Smooth muscle cell (in vitro differentiated cells): ENCODE results near the gene NALCN. TPM values are rescaled to one million over a fixed set of nuclear protein-coding genes. Genes with fewer than 3 reads are reported as not detected.

ENCODE experiments used
- DNase-seq: peaks from one replicate; lab custom pipeline; 2025; ENCODE audit not compliant: unreplicated experiment; lab: John Stamatoyannopoulos, UW
- H2AFZ ChIP-seq: fragments of 200-600 bp; sonication (generic); 2 replicates; pipeline ENCODE4 v1.6.0; 2016; ENCODE audit warnings: antibody characterized with exemption, low read depth, mild to moderate bottlenecking
- H3F3A ChIP-seq: fragments of 200-600 bp; sonication (generic); 2 replicates; pipeline ENCODE4 v1.6.0; 2017; ENCODE audit warnings: antibody characterized with exemption, low read depth
- H3K27ac ChIP-seq: fragments of 200-600 bp; sonication (generic); 2 replicates; pipeline ENCODE4 v1.5.1; 2016; ENCODE audit warnings: low read depth, mild to moderate bottlenecking
- H3K27me3 ChIP-seq: fragments of 200-600 bp; sonication (generic); 2 replicates; pipeline ENCODE4 v1.6.1; 2016; ENCODE audit warnings: low read depth, mild to moderate bottlenecking
- H3K36me3 ChIP-seq: fragments of 200-600 bp; sonication (generic); 2 replicates; pipeline ENCODE4 v1.5.1; 2016; ENCODE audit warnings: low read depth
- H3K4me1 ChIP-seq: fragments of 200-600 bp; sonication (generic); 2 replicates; pipeline ENCODE4 v1.5.1; 2016; ENCODE audit warnings: low read depth
- H3K4me2 ChIP-seq: fragments of 200-600 bp; sonication (generic); 2 replicates; pipeline ENCODE4 v1.6.0; 2016; ENCODE audit warnings: mild to moderate bottlenecking
- H3K4me3 ChIP-seq: fragments of 200-600 bp; sonication (generic); 2 replicates; pipeline ENCODE4 v1.5.1; 2016; ENCODE audit warnings: mild to moderate bottlenecking
- H3K79me2 ChIP-seq: fragments of 200-600 bp; sonication (generic); 2 replicates; pipeline ENCODE4 v1.6.0; 2016; ENCODE audit warnings: low read depth, mild to moderate bottlenecking
- H3K9ac ChIP-seq: fragments of 200-600 bp; sonication (generic); 2 replicates; pipeline ENCODE4 v1.6.0; 2016; ENCODE audit warnings: low read depth
- H3K9me3 ChIP-seq: fragments of 200-600 bp; sonication (generic); replicated peaks from 2 replicates; pipeline ENCODE4 v1.5.1; 2016; ENCODE audit warnings: low read depth
- H4K20me1 ChIP-seq: fragments of 200-600 bp; sonication (generic); 2 replicates; pipeline ENCODE4 v1.6.0; 2016; ENCODE audit warnings: low read depth
- WGBS: methylation state at CpG from one replicate; pipeline ENCODE4 v1.1.7; 2016; ENCODE audit warnings: low lambda C conversion rate; 5-methylcytosine and 5-hydroxymethylcytosine counted together
- polyA plus RNA-seq: library from polyadenylated mRNA; unstranded; fragments of >200 nt; fragmentation: Nextera tagmentation; extraction: Ambion mirVana; gene quantifications from 2 replicates; pipeline ENCODE4 v1.2.1, GENCODE V29; 2016
- total RNA-seq: library from RNA; depleted of rRNA; stranded (reverse); fragments of >200 nt; gene quantifications from 2 replicates; pipeline ENCODE4 v1.2.3, GENCODE V29; 2014
- TF ChIP-seq, protein P1 (sequence below): fragments of 200-600 bp; sonication (generic); IDR thresholded peaks from 2 replicates; pipeline ENCODE4 v1.5.1; 2017; ENCODE audit warnings: borderline replicate concordance, mild to moderate bottlenecking, antibody characterized with exemption; ENCODE audit not compliant: insufficient read depth, poor library complexity, severe bottlenecking

Gene NALCN
- total and polyA plus RNA-seq, 2 experiments from 2014 or later, result 4.1 to 6.0 TPM

DNA sequence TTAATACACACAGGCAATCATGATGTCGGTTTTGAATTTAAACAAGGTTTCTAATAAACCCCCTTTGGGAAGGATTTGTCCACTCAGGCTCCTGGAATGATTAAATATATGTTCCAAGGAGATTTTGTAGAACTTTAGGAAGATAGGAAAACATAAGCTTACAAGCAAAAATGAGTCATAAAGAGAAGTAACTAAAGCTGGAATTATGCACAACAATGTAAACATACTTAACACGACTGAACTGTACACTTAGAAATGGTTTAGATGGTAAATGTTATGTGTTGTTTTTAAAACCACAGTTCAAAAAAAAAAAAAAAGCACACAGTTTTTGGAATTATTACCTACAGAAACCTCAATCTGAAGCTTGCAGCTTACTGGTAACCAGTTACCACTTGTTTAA, 304.4 kb downstream of the NALCN start:
- WGBS, result 36% methylated on average over 2 of the region's 2 CpGs
- H3K4me3 ChIP-seq, result no peak overlapping the region
- no peak for DNase-seq
- no peaks in the 10 kb centered on the region for H3F3A ChIP-seq
- H3K79me2 ChIP-seq, result no peaks in the 10 kb centered on the region
- TF ChIP-seq, protein P1, sequence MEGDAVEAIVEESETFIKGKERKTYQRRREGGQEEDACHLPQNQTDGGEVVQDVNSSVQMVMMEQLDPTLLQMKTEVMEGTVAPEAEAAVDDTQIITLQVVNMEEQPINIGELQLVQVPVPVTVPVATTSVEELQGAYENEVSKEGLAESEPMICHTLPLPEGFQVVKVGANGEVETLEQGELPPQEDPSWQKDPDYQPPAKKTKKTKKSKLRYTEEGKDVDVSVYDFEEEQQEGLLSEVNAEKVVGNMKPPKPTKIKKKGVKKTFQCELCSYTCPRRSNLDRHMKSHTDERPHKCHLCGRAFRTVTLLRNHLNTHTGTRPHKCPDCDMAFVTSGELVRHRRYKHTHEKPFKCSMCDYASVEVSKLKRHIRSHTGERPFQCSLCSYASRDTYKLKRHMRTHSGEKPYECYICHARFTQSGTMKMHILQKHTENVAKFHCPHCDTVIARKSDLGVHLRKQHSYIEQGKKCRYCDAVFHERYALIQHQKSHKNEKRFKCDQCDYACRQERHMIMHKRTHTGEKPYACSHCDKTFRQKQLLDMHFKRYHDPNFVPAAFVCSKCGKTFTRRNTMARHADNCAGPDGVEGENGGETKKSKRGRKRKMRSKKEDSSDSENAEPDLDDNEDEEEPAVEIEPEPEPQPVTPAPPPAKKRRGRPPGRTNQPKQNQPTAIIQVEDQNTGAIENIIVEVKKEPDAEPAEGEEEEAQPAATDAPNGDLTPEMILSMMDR, result no peak
- no peaks in the 10 kb centered on the region for H3K36me3 ChIP-seq
- H3K9me3 ChIP-seq, result no peaks in the 10 kb centered on the region
- no peak overlapping the region for H2AFZ ChIP-seq
- no peak overlapping the region for H3K4me2 ChIP-seq
- H3K27ac ChIP-seq, result no peak overlapping the region
- no peaks in the 10 kb centered on the region for H4K20me1 ChIP-seq
- peaks cover 6% of the 10 kb centered on the region for H3K4me1 ChIP-seq
- H3K9ac ChIP-seq, result no peak overlapping the region
- no peaks in the 10 kb centered on the region for H3K27me3 ChIP-seq

- H3K27me3 ChIP-seq, result peaks cover 3% of the 10 kb centered on the region
- no peaks in the 10 kb centered on the region for H4K20me1 ChIP-seq
- H2AFZ ChIP-seq, result no peak overlapping the region
- H3K9ac ChIP-seq, result no peak overlapping the region
- no peak overlapping the region for H3K4me3 ChIP-seq
- H3K4me1 ChIP-seq, result no peaks in the 10 kb centered on the region
- H3K79me2 ChIP-seq, result no peaks in the 10 kb centered on the region
- DNase-seq, result no peak
- TF ChIP-seq, protein P1, result no peak
- no peak overlapping the region for H3K27ac ChIP-seq
- no peaks in the 10 kb centered on the region for H3F3A ChIP-seq
- no peaks in the 10 kb centered on the region for H3K36me3 ChIP-seq
- no peaks in the 10 kb centered on the region for H3K9me3 ChIP-seq
- 98% methylated on average over 7 of the region's 7 CpGs for WGBS
- H3K4me2 ChIP-seq, result no peak overlapping the region
Observed at GRCh38 chr13:101109005-101109404, 307.3 kb downstream of the NALCN start.

DNA sequence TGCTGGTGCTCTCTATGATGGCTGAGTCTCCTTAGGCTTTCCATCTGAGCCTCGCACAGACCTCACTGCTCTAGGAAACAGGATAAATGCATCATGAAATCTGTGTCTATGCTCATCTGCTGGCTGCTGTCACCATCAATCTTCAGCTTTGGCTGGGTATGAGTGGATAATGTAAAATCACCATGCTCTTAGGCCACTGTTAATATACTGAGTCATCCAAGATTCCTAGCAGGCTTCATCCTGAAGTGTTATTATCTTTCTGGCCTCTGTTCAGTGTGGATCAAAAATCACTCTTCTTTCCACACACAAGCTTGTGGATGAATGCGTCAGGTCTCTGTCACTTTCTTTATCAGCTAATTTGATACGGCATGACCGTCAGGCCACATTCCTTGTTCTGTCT, 317.4 kb downstream of the NALCN start:
- Histone ChIP-seq H3K79me2 (no peaks in the 10 kb centered on the region), H3K4me1 (no peaks in the 10 kb centered on the region), H3F3A (no peaks in the 10 kb centered on the region), H4K20me1 (no peaks in the 10 kb centered on the region), H3K27ac (no peak overlapping the region), H3K4me2 (no peak overlapping the region), H3K36me3 (no peaks in the 10 kb centered on the region), H3K9me3 (no peaks in the 10 kb centered on the region), H2AFZ (no peak overlapping the region), H3K27me3 (peaks cover 17% of the 10 kb centered on the region), H3K4me3 (no peak overlapping the region), H3K9ac (no peak overlapping the region)
- DNase-seq, result no peak
- 76% methylated on average over 4 of the region's 4 CpGs for WGBS
- TF ChIP-seq, protein P1, result no peak

DNA sequence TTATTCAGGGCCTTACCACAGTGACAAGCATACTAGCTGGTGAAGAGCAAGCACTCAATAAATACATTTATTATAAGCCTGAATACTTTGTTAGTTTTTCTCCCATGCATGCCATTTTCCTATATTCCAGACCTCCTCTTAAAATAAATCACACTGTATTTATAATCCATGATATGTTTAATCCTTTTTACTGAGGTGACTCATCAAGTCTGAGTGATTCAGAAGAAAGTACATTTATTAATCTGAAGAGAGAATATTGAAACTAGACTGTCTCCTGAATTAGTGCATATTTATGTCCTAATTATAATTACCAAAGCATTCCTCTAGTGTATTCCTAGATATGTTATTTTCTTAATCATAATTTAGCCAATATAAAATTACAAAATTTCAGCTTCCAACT, 323.3 kb downstream of the NALCN start:
- no peak for DNase-seq
- peaks cover 9% of the 10 kb centered on the region for H3K27me3 ChIP-seq
- H3K4me3 ChIP-seq, result no peak overlapping the region
- H3K27ac ChIP-seq, result no peak overlapping the region
- TF ChIP-seq, protein P1, result no peak
- H3K4me1 ChIP-seq, result no peaks in the 10 kb centered on the region
- no peaks in the 10 kb centered on the region for H3F3A ChIP-seq
- no peaks in the 10 kb centered on the region for H3K79me2 ChIP-seq
- H2AFZ ChIP-seq, result no peak overlapping the region
- H3K9ac ChIP-seq, result no peak overlapping the region
- no peaks in the 10 kb centered on the region for H3K36me3 ChIP-seq
- no peaks in the 10 kb centered on the region for H4K20me1 ChIP-seq
- no peaks in the 10 kb centered on the region for H3K9me3 ChIP-seq
- no peak overlapping the region for H3K4me2 ChIP-seq
